GM12872 (cell line): ENCODE measurements around the gene CRYL1.

Experiments used
- CTCF ChIP-seq: IDR thresholded peaks from 3 replicates; pipeline ENCODE4 v1.5.1; 2011; ENCODE audit warnings: low read depth, mild to moderate bottlenecking, low read length, moderate library complexity; ENCODE audit not compliant: insufficient read depth

The CRYL1 gene

GRCh38 chr13:20499986-20500385, 25.7 kb downstream of the CRYL1 start:
- no peak for TF ChIP-seq CTCF

GRCh38 chr13:20498659-20499058, 27.0 kb downstream of the CRYL1 start:
- TF ChIP-seq CTCF = no peak

GRCh38 chr13:20498129-20498528, 27.5 kb downstream of the CRYL1 start:
- no peak for TF ChIP-seq CTCF

GRCh38 chr13:20497006-20497775, 28.5 kb downstream of the CRYL1 start:
- TF ChIP-seq CTCF = no peak

GRCh38 chr13:20495087-20496023, 30.3 kb downstream of the CRYL1 start:
- TF ChIP-seq CTCF = peak; percentile 89

GRCh38 chr13:20494656-20495055, 31.0 kb downstream of the CRYL1 start:
- no peak for TF ChIP-seq CTCF

- peak; percentile 53; the same call in 2 of the 3 replicates for TF ChIP-seq CTCF
Observed at GRCh38 chr13:20492641-20493040, 33.0 kb downstream of the CRYL1 start.
